SH-SY5Y (cell line): ENCODE data around the gene NOL4L.

Source experiments
- GATA2 ChIP-seq: IDR thresholded peaks from 2 replicates; pipeline ENCODE4 v1.6.1; 2011; ENCODE audit warnings: mild to moderate bottlenecking, low read depth, low read length
- GATA3 ChIP-seq: IDR thresholded peaks from 2 replicates; pipeline ENCODE4 v1.6.1; 2011; ENCODE audit warnings: low read depth, mild to moderate bottlenecking, low read length, moderate library complexity

The NOL4L gene

GRCh38 chr20:32468860-32469259 lies 116.3 kb downstream of the NOL4L start:
- TF ChIP-seq GATA3 (no peak), GATA2 (no peak)

- TF ChIP-seq GATA2 (no peak), GATA3 (no peak)
Observed at GRCh38 chr20:32468313-32468640, 116.9 kb downstream of the NOL4L start.

- TF ChIP-seq GATA2, result no peak
- TF ChIP-seq GATA3, result no peak
Observed at GRCh38 chr20:32467506-32468312, 117.4 kb downstream of the NOL4L start.

GRCh38 chr20:32466739-32467505 lies 118.2 kb downstream of the NOL4L start:
- TF ChIP-seq GATA2 (no peak), GATA3 (no peak)

GRCh38 chr20:32465092-32465900 lies 119.8 kb downstream of the NOL4L start:
- TF ChIP-seq GATA3 (no peak), GATA2 (no peak)

- TF ChIP-seq GATA2 (no peak), GATA3 (no peak)
Observed at GRCh38 chr20:32464401-32465091, 120.6 kb downstream of the NOL4L start.

GRCh38 chr20:32463642-32464400 lies 121.3 kb downstream of the NOL4L start:
- no peak for TF ChIP-seq GATA3
- TF ChIP-seq GATA2, result no peak

GRCh38 chr20:32462900-32463641 lies 122.1 kb downstream of the NOL4L start:
- TF ChIP-seq GATA3, result no peak
- TF ChIP-seq GATA2, result peak; percentile 46; the same call in 1 of the 2 replicates

- no peak for TF ChIP-seq GATA3
- no peak for TF ChIP-seq GATA2
Observed at GRCh38 chr20:32461836-32462600, 123.1 kb downstream of the NOL4L start.

GRCh38 chr20:32460683-32461320 lies 124.3 kb downstream of the NOL4L start:
- no peak for TF ChIP-seq GATA3
- no peak for TF ChIP-seq GATA2

- TF ChIP-seq GATA3 (no peak), GATA2 (no peak)
Observed at GRCh38 chr20:32460231-32460630, 124.9 kb downstream of the NOL4L start.
